NCI-H2196 (cell line): ENCODE measurements around the gene ABCC12.

Source experiments
- DNase-seq: peaks from one replicate; lab custom pipeline; 2025; ENCODE audit not compliant: unreplicated experiment; lab: John Stamatoyannopoulos, UW

Gene ABCC12

DNA sequence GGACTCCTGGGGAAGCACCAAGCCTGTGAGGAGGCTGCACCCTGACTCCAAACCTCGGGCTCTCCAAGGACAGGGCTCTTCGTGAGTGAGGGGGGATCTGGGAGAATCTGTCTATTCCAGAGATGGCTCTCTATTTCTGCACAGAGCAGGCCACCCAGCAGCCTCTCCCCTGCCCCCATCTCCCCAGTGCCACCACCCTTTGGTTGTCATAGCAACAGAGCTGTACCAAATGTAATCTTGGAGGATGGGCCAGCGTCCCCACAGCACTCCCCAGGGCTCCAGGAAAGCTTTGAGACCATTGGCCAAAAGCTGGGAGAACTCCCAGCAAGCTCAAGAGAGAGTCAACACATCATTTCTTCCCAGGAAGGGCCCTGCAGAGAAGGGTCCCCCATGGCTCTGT, 49.3 kb downstream of the ABCC12 start:
- DNase-seq: no peak
